Central memory CD8-positive, alpha-beta T cell (primary cell): Measurements from ENCODE around the gene RDH5.
A peak's percentile ranks its signal among the peaks of the same experiment; 100 is the strongest.
"Not testable (repeated sequence)": the region's sequence is repeated elsewhere in the genome, so short reads cannot be mapped to it uniquely, and the experiment has no call there.

Source experiments
- ATAC-seq: fragments of 150-1000 bp; cut with Tn5 transposase; replicated peaks from 2 replicates; pipeline ENCODE4 v1.10.0; 2022; ENCODE audit warnings: mild to moderate bottlenecking, moderate FRiP score, moderate number of reproducible peaks; ENCODE audit not compliant: poor library complexity, severe bottlenecking; ENCODE audit errors: extremely low read depth
- DNase-seq, 2 donors: peaks; one replicate each; pipeline ENCODE4 v3.0.0; 2021; ENCODE audit warnings: low spot score in 2 of 2
- H3K27ac Mint-ChIP-seq: one replicate; pipeline ENCODE4 v1.8.0; 2022; ENCODE audit warnings: low read depth, mild to moderate bottlenecking, moderate library complexity, mixed read lengths
- H3K27me3 Mint-ChIP-seq: one replicate; pipeline ENCODE4 v1.8.0; 2022; ENCODE audit warnings: mixed read lengths
- H3K36me3 Mint-ChIP-seq: one replicate; pipeline ENCODE4 v1.8.0; 2022; ENCODE audit warnings: mild to moderate bottlenecking, moderate library complexity, mixed read lengths; ENCODE audit not compliant: insufficient read depth
- H3K4me1 Mint-ChIP-seq: one replicate; pipeline ENCODE4 v1.8.0; 2022; ENCODE audit warnings: mixed read lengths
- H3K4me3 Mint-ChIP-seq: one replicate; pipeline ENCODE4 v1.8.0; 2022; ENCODE audit warnings: mild to moderate bottlenecking, moderate library complexity, mixed read lengths
- H3K9me3 Mint-ChIP-seq: one replicate; pipeline ENCODE4 v1.8.0; 2022; ENCODE audit warnings: mixed read lengths

The RDH5 gene

DNA sequence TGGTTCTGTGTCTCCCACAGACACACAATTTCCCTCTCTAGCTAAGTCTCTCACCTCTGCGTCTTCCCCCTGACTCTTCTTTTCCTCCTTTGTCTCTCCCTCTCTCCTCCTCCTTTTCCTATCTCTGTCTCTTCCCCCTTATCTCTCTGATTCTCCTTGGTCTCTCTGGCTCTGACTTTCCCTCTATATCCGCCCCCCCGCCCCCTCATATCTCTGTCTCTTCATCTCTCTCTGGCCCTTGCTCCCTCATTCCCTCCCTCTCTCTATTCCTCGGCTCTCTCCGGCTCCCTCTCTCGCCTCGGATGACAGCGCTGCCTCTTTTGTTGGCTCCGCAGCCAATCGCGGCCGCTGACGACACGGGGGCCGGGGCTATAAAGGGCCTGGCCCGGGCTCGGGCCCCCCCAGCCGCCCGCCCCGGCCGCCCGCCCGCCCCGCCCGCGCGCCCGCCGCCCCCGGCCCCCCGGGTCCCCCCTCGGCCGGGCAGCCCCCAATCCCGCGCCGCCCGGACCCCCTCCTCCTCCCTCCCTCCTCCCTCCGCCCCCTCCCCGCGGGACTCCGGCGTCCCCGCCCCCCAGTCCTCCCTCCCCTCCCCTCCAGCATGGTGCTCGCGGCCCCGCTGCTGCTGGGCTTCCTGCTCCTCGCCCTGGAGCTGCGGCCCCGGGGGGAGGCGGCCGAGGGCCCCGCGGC is 22.7 kb downstream of the RDH5 start, which contains the start of gene GDF11:
Gene GDF11 (plus strand): TSS at position 404 of the 687 bp plus-strand sequence. CDS start 195 bp downstream, at position 599.
- peak within 1 kb of the TSS; percentile 86 for H3K4me3 Mint-ChIP-seq
- DNase-seq (peak in 1 of 2 donors; percentile 26), ATAC-seq (peak; percentile 64)
- no peaks in the 10 kb centered on the region for H3K36me3 Mint-ChIP-seq
- no peaks in the 10 kb centered on the region for H3K27me3 Mint-ChIP-seq
- peaks cover 49% of the 10 kb centered on the region for H3K4me1 Mint-ChIP-seq
- no peaks in the 10 kb centered on the region for H3K9me3 Mint-ChIP-seq
- H3K27ac Mint-ChIP-seq, result peak within 1 kb of the TSS; percentile 82

DNA sequence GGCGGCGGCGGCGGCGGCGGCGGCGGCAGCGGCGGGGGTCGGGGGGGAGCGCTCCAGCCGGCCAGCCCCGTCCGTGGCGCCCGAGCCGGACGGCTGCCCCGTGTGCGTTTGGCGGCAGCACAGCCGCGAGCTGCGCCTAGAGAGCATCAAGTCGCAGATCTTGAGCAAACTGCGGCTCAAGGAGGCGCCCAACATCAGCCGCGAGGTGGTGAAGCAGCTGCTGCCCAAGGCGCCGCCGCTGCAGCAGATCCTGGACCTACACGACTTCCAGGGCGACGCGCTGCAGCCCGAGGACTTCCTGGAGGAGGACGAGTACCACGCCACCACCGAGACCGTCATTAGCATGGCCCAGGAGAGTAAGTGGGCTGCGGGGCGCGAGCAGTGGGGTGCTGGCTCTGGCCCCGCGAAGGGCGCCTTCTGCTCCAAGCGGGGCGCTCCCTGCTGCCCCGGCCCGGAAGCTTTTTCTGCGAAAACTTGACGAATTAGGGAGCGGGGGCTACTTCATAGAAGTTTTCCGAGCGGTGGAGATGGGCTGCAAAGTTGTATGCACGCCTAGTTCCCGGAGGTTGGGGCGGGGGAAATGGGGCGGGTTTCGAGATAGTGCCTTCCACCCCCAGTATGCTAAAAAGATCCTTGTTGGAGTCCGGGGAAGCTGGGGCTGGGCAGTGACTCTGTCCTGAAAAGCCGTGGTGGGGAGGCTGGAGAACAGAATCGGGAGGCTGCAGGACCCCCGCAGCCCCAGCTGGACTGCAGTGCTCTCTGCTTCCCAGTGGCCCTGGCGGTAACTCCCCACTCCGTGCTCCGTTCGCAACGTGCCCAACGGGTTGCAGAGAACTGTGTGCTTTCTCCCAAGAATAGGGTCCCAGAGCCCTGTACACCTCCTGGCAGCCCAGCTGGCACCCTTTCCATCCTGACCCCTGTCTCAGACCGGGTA is 23.5 kb downstream of the RDH5 start:
- no peak overlapping the region for H3K27ac Mint-ChIP-seq
- no peaks in the 10 kb centered on the region for H3K9me3 Mint-ChIP-seq
- H3K36me3 Mint-ChIP-seq, result no peaks in the 10 kb centered on the region
- no peak for DNase-seq
- H3K27me3 Mint-ChIP-seq, result no peaks in the 10 kb centered on the region
- H3K4me1 Mint-ChIP-seq, result peaks cover 42% of the 10 kb centered on the region
- H3K4me3 Mint-ChIP-seq, result peak overlapping the region; percentile 86
- ATAC-seq, result peak; percentile 64

DNA sequence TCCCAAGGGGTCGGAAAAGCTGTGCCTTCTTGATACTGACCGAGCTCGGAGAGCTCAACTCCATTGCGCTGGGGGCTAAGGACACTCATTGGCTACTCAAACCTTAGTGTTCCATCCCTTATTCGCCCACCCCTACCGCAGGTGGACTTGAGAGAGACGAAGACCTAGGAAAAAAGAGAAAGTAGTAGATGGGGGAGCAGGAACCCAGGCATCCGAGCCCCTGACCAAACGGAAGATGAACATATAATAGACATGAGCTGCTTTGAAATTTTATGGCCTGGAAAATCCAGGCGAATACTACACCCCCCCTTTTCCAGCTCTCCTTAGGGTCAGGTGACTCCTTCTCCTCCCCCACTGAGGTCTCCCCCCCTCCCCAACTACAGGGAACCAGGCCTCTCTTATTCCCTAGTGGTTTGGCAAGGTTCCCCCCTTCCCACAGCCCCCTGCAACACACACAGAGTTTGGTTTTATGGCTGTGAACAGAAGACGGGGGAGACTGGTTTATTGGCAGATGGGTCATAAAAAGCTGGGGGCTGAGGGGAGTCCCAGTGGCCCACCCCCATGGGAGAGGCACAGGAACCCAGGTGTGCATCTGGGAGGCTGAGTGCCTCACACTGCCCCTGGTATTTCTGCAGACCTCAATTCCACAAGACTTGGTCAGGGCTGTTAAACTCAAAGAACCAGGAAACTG is 24.3 kb downstream of the RDH5 start:
- Mint-ChIP-seq H3K27ac (no peak overlapping the region), H3K9me3 (no peaks in the 10 kb centered on the region), H3K27me3 (no peaks in the 10 kb centered on the region), H3K4me1 (peaks cover 37% of the 10 kb centered on the region), H3K36me3 (no peaks in the 10 kb centered on the region), H3K4me3 (peak overlapping the region; percentile 86)
- DNase-seq, result no peak
- ATAC-seq, result no peak

GRCh38 chr12:55745361-55746173 is 25.4 kb downstream of the RDH5 start:
- DNase-seq, result no peak
- ATAC-seq, result no peak
- H3K4me3 Mint-ChIP-seq, result peak overlapping the region; percentile 0
- peak overlapping the region; percentile 27 for H3K27ac Mint-ChIP-seq
- no peaks in the 10 kb centered on the region for H3K36me3 Mint-ChIP-seq
- no peaks in the 10 kb centered on the region for H3K9me3 Mint-ChIP-seq
- H3K4me1 Mint-ChIP-seq, result peaks cover 37% of the 10 kb centered on the region
- H3K27me3 Mint-ChIP-seq, result no peaks in the 10 kb centered on the region

- H3K9me3 Mint-ChIP-seq, result no peaks in the 10 kb centered on the region
- DNase-seq (no peak), ATAC-seq (no peak)
- peaks cover 2% of the 10 kb centered on the region for H3K36me3 Mint-ChIP-seq
- no peaks in the 10 kb centered on the region for H3K27me3 Mint-ChIP-seq
- peaks cover 37% of the 10 kb centered on the region for H3K4me1 Mint-ChIP-seq
- peak overlapping the region; percentile 27 for H3K27ac Mint-ChIP-seq
- peak overlapping the region; percentile 0 for H3K4me3 Mint-ChIP-seq
Observed at GRCh38 chr12:55746174-55746912, 26.1 kb downstream of the RDH5 start.

DNA sequence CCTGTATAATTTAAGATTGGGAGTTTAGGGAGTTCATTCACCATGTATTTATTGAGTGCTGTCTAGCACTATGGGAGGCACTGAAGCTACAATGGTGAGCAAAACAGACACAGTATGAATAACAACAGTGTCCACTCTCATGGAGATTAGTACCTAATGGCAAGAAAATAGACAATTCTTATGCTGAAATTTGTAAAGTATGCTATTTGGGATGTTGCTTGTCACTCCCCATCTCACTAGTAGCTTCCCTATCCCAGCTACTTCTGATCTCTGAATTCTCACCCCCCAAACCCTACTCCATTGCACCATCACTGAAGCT is 26.7 kb downstream of the RDH5 start:
- no peak overlapping the region for H3K27ac Mint-ChIP-seq
- peaks cover 35% of the 10 kb centered on the region for H3K4me1 Mint-ChIP-seq
- no peak overlapping the region for H3K4me3 Mint-ChIP-seq

DNA sequence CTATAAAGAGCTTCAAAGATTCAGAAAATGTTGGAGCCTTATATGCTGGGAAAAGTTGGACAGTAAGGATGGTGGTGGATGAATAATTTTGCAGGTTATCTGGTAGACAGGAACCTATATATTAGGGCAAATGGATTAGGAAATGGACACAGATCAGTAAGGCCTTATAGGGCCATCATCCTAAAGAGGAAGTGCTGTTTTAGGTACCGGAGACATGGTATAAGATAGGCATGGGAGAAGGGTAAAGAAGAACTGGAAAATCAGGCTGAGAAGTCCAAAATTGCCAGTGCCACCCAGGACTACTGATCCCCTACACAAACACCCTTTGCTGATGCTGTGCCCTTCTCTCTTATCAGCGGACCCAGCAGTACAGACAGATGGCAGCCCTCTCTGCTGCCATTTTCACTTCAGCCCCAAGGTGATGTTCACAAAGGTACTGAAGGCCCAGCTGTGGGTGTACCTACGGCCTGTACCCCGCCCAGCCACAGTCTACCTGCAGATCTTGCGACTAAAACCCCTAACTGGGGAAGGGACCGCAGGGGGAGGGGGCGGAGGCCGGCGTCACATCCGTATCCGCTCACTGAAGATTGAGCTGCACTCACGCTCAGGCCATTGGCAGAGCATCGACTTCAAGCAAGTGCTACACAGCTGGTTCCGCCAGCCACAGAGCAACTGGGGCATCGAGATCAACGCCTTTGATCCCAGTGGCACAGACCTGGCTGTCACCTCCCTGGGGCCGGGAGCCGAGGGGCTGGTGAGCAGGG is 28.2 kb downstream of the RDH5 start:
- no peaks in the 10 kb centered on the region for H3K9me3 Mint-ChIP-seq
- DNase-seq, result no peak
- peaks cover 24% of the 10 kb centered on the region for H3K4me1 Mint-ChIP-seq
- no peaks in the 10 kb centered on the region for H3K27me3 Mint-ChIP-seq
- ATAC-seq, result no peak
- H3K36me3 Mint-ChIP-seq, result peaks cover 12% of the 10 kb centered on the region
- H3K4me3 Mint-ChIP-seq, result no peak overlapping the region
- peak overlapping the region; percentile 52 for H3K27ac Mint-ChIP-seq

More for the DNA sequence above, 26.7 kb downstream of the RDH5 start:
- no peak for DNase-seq
- H3K9me3 Mint-ChIP-seq, result no peaks in the 10 kb centered on the region
- ATAC-seq, result no peak
- H3K36me3 Mint-ChIP-seq, result peaks cover 5% of the 10 kb centered on the region
- H3K27me3 Mint-ChIP-seq, result no peaks in the 10 kb centered on the region

DNA sequence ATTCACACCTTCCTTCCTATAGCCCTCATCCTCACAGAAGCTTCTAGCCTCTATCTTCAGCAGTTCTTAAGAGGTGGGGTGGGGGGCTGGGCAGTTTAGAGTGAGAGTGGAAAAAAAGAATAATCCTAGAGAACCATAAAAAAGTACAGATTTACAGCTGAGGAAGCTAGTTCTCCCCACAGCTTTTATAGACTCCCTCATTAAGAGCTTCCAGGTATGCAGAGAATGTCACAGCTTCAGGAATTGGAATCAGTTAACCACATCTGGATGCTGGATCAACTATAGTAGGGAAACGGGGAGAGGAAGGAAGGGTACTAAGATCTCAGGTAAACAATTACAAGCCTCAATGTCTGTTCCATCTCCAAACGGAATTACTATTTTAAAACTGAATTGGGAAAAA is 35.1 kb downstream of the RDH5 start:
- Mint-ChIP-seq H3K27me3 (no peaks in the 10 kb centered on the region), H3K4me1 (peaks cover 15% of the 10 kb centered on the region), H3K9me3 (no peaks in the 10 kb centered on the region), H3K4me3 (no peak overlapping the region), H3K27ac (peak overlapping the region; percentile 54), H3K36me3 (peaks cover 45% of the 10 kb centered on the region)
- no peak for ATAC-seq
- DNase-seq, result no peak

DNA sequence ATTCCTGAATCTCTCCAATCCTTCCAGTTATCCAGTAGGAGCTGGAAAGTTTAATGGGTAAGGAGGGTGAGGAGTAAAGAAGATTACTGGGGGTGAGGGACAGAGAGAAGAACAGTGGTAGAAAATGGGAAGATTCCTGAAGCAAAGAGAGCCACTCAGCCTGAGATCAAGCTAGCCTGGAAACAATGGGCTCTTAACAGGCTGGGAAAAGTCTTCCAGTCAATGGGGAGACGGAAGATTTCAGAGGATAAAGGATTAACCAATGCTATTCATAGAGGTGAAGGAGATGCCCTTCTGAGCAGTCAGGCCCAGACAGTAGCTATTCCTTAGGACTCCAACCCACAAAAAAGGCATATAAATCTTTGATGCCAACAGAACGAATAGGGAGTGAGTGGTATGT is 37.5 kb downstream of the RDH5 start:
- Mint-ChIP-seq H3K9me3 (no peaks in the 10 kb centered on the region), H3K27ac (no peak overlapping the region), H3K36me3 (peaks cover 41% of the 10 kb centered on the region), H3K4me1 (peaks cover 21% of the 10 kb centered on the region), H3K4me3 (no peak overlapping the region), H3K27me3 (no peaks in the 10 kb centered on the region)
- DNase-seq, result no peak
- ATAC-seq, result no peak

- not testable (repeated sequence) for H3K9me3 Mint-ChIP-seq, ATAC-seq, H3K4me3 Mint-ChIP-seq, H3K27me3 Mint-ChIP-seq, DNase-seq, H3K27ac Mint-ChIP-seq
- Mint-ChIP-seq H3K36me3 (peaks cover 43% of the 10 kb centered on the region), H3K4me1 (peaks cover 21% of the 10 kb centered on the region)
Observed at GRCh38 chr12:55758575-55758974, 38.4 kb downstream of the RDH5 start.

DNA sequence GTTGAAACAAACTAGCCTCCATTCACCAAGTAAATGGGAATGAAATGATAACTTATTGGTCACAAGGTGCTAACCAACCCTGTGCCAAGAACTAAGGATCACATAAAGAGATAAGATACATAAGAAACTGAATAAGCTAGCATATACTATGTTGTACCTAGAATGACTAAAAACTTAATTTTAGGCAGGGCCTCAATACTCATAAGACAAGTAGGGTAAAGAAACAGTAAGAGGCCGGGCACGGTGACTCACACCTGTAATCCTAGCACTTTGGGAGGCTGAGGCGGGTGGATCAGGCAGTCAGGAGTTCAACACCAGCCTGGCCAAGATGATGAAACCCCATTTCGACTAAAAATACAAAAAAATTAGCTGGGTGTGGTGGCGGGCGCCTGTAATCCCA is 40.5 kb downstream of the RDH5 start:
- Mint-ChIP-seq H3K4me3 (no peak overlapping the region), H3K4me1 (peaks cover 20% of the 10 kb centered on the region), H3K27ac (peak overlapping the region; percentile 49), H3K36me3 (peaks cover 44% of the 10 kb centered on the region), H3K27me3 (no peaks in the 10 kb centered on the region), H3K9me3 (no peaks in the 10 kb centered on the region)
- DNase-seq, result no peak
- ATAC-seq, result no peak
